ENCODE data around the gene PLA2G4A. TPM values are rescaled to one million over a fixed set of nuclear protein-coding genes. Genes with fewer than 3 reads are reported as not detected.

The PLA2G4A gene
- polyA plus RNA-seq, 1 of the 3 experiments (the other 2 are of a cell fraction) = 0.26 TPM

GRCh38 chr1:186819563-186819962 lies 9.2 kb upstream of the PLA2G4A start:
- Histone ChIP-seq H3K79me2 (ENCODE audit: insufficient read depth) (no peaks in the 10 kb centered on the region), H3K9me2 (no peaks in the 10 kb centered on the region), H3K4me2 (peak overlapping the region; percentile 32), H3K4me1 (ENCODE audit: control insufficient read depth in 1 of 2, insufficient read depth in 2 of 2, low read depth in 1 of 2, low read length in 1 of 2) (no peaks in the 10 kb centered on the region), H3K9me3 (no peaks in the 10 kb centered on the region), H3K4me3 (ENCODE audit: low read depth in 2 of 2, low read length in 1 of 2) (no peak overlapping the region), H3K36me3 (replicated peaks in 1 of 2; ENCODE audit: control insufficient read depth in 1 of 2, insufficient read depth in 2 of 2, low read length in 1 of 2) (no peaks in the 10 kb centered on the region), H3K27me3 (ENCODE audit: insufficient read depth) (no peaks in the 10 kb centered on the region), H3K9ac (no peak overlapping the region; the same call in 1 of the 2 replicates), H2AFZ (ENCODE audit: low read depth) (peak overlapping the region; percentile 36), H3F3A (replicated peaks; ENCODE audit: insufficient read depth) (peaks cover 7% of the 10 kb centered on the region), H4K20me1 (ENCODE audit: insufficient read depth) (no peaks in the 10 kb centered on the region), H3K27ac (ENCODE audit: low read depth in 2 of 2, low read length in 1 of 2) (peak overlapping the region in 1 of 2 experiments; percentile 43; a peak in 1 of 4 replicates)
- no peak for TF ChIP-seq ZBTB33 (IDR thresholded peaks at IDR 0.05; ENCODE audit: borderline replicate concordance, low read depth)
- ChIA-PET CTCF (no interaction called here), POLR2A (no interaction called here)
- DNase-seq = no peak
- 4% methylated on average over 2 of the region's 2 CpGs for WGBS (ENCODE audit: low lambda C conversion rate)

GRCh38 chr1:186829686-186830587 lies 1.2 kb downstream of the PLA2G4A start:
- 24% methylated on average over 14 of the region's 14 CpGs for WGBS (ENCODE audit: low lambda C conversion rate)
- Histone ChIP-seq H3K9me2 (no peaks in the 10 kb centered on the region), H3K9ac (no peak overlapping the region), H3F3A (replicated peaks; ENCODE audit: insufficient read depth) (no peaks in the 10 kb centered on the region), H3K4me2 (peak overlapping the region; percentile 73; the same call in 1 of the 2 replicates), H2AFZ (ENCODE audit: low read depth) (no peak overlapping the region), H3K27ac (ENCODE audit: low read depth in 2 of 2, low read length in 1 of 2) (no peak overlapping the region), H3K9me3 (no peaks in the 10 kb centered on the region), H3K4me1 (ENCODE audit: control insufficient read depth in 1 of 2, insufficient read depth in 2 of 2, low read depth in 1 of 2, low read length in 1 of 2) (no peaks in the 10 kb centered on the region; a peak in 1 of 4 replicates), H4K20me1 (ENCODE audit: insufficient read depth) (no peaks in the 10 kb centered on the region), H3K36me3 (replicated peaks in 1 of 2; ENCODE audit: control insufficient read depth in 1 of 2, insufficient read depth in 2 of 2, low read length in 1 of 2) (no peaks in the 10 kb centered on the region), H3K27me3 (ENCODE audit: insufficient read depth) (no peaks in the 10 kb centered on the region; the same call in 1 of the 2 replicates), H3K4me3 (ENCODE audit: low read depth in 2 of 2, low read length in 1 of 2) (peak overlapping the region in 1 of 2 experiments; percentile 51; a peak in 2 of 4 replicates), H3K79me2 (ENCODE audit: insufficient read depth) (no peaks in the 10 kb centered on the region)
- ChIA-PET POLR2A (no interaction called here), CTCF (no interaction called here)
- no peak for DNase-seq
- no peak for TF ChIP-seq MAX (IDR thresholded peaks at IDR 0.05; ENCODE audit: low read depth)

- no peak overlapping the region for H3K4me2 ChIP-seq
- ChIA-PET POLR2A (no interaction called here), CTCF (no interaction called here)
- H3K27me3 ChIP-seq (ENCODE audit: insufficient read depth) = no peaks in the 10 kb centered on the region; the same call in 1 of the 2 replicates
- H3K79me2 ChIP-seq (ENCODE audit: insufficient read depth) = no peaks in the 10 kb centered on the region
- H3K27ac ChIP-seq (ENCODE audit: low read depth in 2 of 2, low read length in 1 of 2) = no peak overlapping the region
- H2AFZ ChIP-seq (ENCODE audit: low read depth) = no peak overlapping the region
- no peak overlapping the region for H3K9ac ChIP-seq
- no peaks in the 10 kb centered on the region for H3K9me3 ChIP-seq
- no peaks in the 10 kb centered on the region for H3F3A ChIP-seq (replicated peaks; ENCODE audit: insufficient read depth)
- 22% methylated on average over 2 of the region's 2 CpGs for WGBS (ENCODE audit: low lambda C conversion rate)
- no peaks in the 10 kb centered on the region; a peak in 1 of 4 replicates for H3K4me1 ChIP-seq (ENCODE audit: control insufficient read depth in 1 of 2, insufficient read depth in 2 of 2, low read depth in 1 of 2, low read length in 1 of 2)
- DNase-seq = no peak
- H4K20me1 ChIP-seq (ENCODE audit: insufficient read depth) = no peaks in the 10 kb centered on the region
- H3K36me3 ChIP-seq (replicated peaks in 1 of 2; ENCODE audit: control insufficient read depth in 1 of 2, insufficient read depth in 2 of 2, low read length in 1 of 2) = no peaks in the 10 kb centered on the region
- no peak overlapping the region for H3K4me3 ChIP-seq (ENCODE audit: low read depth in 2 of 2, low read length in 1 of 2)
- H3K9me2 ChIP-seq = no peaks in the 10 kb centered on the region
- TF ChIP-seq SIN3A (IDR thresholded peaks at IDR 0.05; ENCODE audit: borderline replicate concordance, low read depth, low read length) (no peak), FOXJ3 (CRISPR knock-in tag; IDR thresholded peaks at IDR 0.05) (no peak), TEAD4 (IDR thresholded peaks at IDR 0.05; ENCODE audit: borderline replicate concordance, insufficient read depth) (no peak), RAD21 (IDR thresholded peaks at IDR 0.05; ENCODE audit: low read length) (no peak), RXRA (IDR thresholded peaks at IDR 0.05; ENCODE audit: borderline replicate concordance, low read depth) (no peak), MXI1 (IDR thresholded peaks at IDR 0.05; ENCODE audit: low read depth, low read length) (no peak), YY1 (IDR thresholded peaks at IDR 0.05; ENCODE audit: low read depth) (no peak), PBX3 (IDR thresholded peaks at IDR 0.05) (no peak), NFIC (IDR thresholded peaks at IDR 0.05; ENCODE audit: borderline replicate concordance) (no peak), TCF12 (IDR thresholded peaks at IDR 0.05) (no peak), GABPA (IDR thresholded peaks at IDR 0.05; ENCODE audit: low read depth) (no peak), REST (IDR thresholded peaks at IDR 0.05; ENCODE audit: low read depth, low read length) (no peak)
These were observed 2.4 kb downstream of the PLA2G4A start for GRCh38 chr1:186831168-186831567.
